Kidney epithelial cell (primary cell): ENCODE data around the gene ZNF175. TPM values are rescaled to one million over a fixed set of nuclear protein-coding genes. Genes with fewer than 3 reads are reported as not detected.

Experiments used
- DNase-seq: peaks from one replicate; pipeline ENCODE4 v3.0.0-alpha.2; 2010; ENCODE audit warnings: low read depth
- H3K27me3 ChIP-seq: 2 replicates; pipeline ENCODE4 v1.6.0; 2011; ENCODE audit warnings: low read length; ENCODE audit not compliant: control insufficient read depth, insufficient read depth
- H3K36me3 ChIP-seq: 2 replicates; pipeline ENCODE4 v1.5.1; 2011; ENCODE audit warnings: low read length; ENCODE audit not compliant: control insufficient read depth, insufficient read depth
- H3K4me3 ChIP-seq: 2 replicates; pipeline ENCODE4 v1.5.1; 2011; ENCODE audit warnings: low read depth, mild to moderate bottlenecking, control low read depth, low read length
- total RNA-seq: library from RNA; depleted of rRNA; stranded (reverse); fragments of >200 nt; gene quantifications from 2 replicates; pipeline ENCODE4 v1.2.3, GENCODE V29; 2015
- TF ChIP-seq, protein P1 (sequence below): IDR thresholded peaks from 2 replicates; pipeline ENCODE4 v1.5.1; 2011; ENCODE audit warnings: mild to moderate bottlenecking, moderate library complexity, low read length, control low read depth, inconsistent platforms; ENCODE audit not compliant: insufficient read depth, poor library complexity, severe bottlenecking

ZNF175 gene
- total RNA-seq, 1 donor from 2014 or later, result 5.0 TPM

DNA sequence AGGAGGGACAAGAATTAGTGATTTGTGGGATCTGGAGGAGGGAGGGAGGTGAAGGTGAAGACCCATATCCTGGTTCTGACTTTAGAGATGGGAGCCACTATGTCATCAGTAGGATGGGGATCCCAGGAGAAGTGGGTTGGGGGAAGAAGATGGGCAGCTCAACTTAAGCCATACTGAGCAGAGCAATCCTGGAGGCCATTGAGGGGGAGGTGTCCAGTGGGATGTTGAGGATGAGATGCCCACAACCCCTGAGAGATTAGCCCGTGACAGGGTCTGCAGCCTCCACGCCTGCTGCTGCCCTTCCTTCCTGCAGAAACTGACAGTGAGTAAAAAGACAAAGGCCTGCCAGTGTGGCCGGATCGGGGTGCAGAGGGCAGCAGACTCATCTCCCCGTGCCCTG, 28.4 kb upstream of the ZNF175 start:
- H3K27me3 ChIP-seq, result no peaks in the 10 kb centered on the region
- TF ChIP-seq, protein P1, sequence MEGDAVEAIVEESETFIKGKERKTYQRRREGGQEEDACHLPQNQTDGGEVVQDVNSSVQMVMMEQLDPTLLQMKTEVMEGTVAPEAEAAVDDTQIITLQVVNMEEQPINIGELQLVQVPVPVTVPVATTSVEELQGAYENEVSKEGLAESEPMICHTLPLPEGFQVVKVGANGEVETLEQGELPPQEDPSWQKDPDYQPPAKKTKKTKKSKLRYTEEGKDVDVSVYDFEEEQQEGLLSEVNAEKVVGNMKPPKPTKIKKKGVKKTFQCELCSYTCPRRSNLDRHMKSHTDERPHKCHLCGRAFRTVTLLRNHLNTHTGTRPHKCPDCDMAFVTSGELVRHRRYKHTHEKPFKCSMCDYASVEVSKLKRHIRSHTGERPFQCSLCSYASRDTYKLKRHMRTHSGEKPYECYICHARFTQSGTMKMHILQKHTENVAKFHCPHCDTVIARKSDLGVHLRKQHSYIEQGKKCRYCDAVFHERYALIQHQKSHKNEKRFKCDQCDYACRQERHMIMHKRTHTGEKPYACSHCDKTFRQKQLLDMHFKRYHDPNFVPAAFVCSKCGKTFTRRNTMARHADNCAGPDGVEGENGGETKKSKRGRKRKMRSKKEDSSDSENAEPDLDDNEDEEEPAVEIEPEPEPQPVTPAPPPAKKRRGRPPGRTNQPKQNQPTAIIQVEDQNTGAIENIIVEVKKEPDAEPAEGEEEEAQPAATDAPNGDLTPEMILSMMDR, result no peak
- no peak for DNase-seq
- H3K4me3 ChIP-seq, result no peak overlapping the region
- no peaks in the 10 kb centered on the region for H3K36me3 ChIP-seq

DNA sequence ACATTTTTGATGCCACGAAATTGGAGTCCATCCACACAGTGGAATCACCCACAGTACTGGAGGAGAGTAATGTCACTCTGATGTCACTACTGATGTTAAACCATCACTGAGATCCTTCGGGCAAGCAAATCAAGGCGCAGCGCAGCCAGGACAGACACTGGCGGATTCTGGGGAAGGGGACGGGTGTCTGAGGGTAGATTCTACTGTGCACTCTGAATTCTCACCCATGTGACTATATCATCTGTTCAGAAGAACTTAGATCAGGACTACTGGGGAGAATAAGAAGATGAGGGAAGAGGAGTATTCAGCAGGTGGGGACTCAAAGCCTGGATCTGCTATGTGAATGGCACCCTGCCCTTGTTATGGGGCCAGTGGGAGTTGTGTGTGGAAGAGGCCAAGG, 27.0 kb upstream of the ZNF175 start:
- TF ChIP-seq, protein P1, result no peak
- no peak for DNase-seq
- no peak overlapping the region for H3K4me3 ChIP-seq
- H3K36me3 ChIP-seq, result no peaks in the 10 kb centered on the region
- no peaks in the 10 kb centered on the region for H3K27me3 ChIP-seq

DNA sequence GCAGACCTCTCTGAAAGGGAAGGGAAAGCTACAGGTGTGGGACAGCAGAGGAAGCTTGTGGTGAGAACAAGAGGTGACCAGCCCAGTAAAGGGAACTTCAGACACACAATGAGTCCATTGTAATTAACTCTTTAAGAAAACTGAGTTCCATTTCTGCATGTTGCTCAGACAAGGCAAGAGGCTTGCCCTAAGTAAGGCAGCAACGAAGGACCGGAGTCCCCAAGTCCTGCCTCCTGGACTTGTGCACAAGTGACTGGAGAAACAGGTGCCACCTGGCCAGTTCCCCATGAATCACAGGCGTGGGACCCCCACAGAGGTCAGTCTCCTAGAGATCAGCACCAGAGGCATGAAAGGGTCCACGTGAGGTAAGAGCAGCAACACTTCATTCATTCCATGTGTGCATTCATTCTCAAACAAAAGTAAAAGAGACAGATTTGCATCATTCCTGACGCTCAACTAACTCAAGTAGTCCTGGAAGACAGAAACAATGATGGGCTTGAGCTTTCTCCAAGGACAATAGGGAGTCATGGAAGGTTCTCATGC, 24.9 kb upstream of the ZNF175 start:
- TF ChIP-seq, protein P1, result no peak
- Histone ChIP-seq H3K36me3 (no peaks in the 10 kb centered on the region), H3K4me3 (no peak overlapping the region), H3K27me3 (no peaks in the 10 kb centered on the region)
- no peak for DNase-seq

GRCh38 chr19:51546650-51547396, 24.3 kb upstream of the ZNF175 start:
- TF ChIP-seq, protein P1, result no peak
- Histone ChIP-seq H3K27me3 (no peaks in the 10 kb centered on the region), H3K36me3 (no peaks in the 10 kb centered on the region), H3K4me3 (no peak overlapping the region)
- DNase-seq, result no peak

DNA sequence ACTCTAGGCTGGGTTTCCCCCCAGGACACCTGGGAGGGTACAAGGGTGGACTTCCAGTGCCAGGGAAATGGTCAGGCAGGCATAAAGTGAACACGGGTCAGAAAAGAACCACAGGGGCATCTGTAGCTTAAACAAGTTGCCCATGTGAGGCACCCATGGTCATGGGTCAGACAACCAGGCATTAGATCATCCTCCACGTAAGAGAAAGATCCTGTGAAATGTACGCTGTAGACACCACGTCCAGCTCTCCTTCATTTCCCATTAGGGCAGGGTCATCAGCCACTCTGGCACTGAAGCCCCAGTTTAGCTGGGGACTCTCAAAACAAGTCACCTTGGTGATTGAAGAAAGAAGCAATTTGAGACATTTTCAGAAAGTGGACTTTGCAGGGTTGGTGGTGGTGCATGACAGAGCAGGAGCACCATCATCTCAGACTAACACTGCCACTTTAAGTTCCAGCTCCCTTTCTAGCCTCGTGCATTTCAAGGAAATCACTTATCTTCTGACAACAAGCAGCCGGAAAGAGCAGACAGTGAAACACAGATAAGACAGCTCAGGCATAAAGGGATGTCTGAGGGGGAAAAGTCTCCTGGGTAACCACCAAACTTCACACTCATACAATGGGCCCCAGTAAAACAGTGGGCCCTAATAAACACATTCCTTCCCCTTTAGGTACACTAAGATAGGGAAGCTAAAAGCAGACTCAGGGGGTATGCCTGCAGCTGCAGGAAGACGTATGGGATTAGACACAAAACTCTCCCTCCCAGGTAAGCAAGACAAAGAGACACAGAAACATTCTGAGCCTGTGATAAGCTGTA, 23.5 kb upstream of the ZNF175 start:
- Histone ChIP-seq H3K4me3 (no peak overlapping the region), H3K27me3 (no peaks in the 10 kb centered on the region), H3K36me3 (no peaks in the 10 kb centered on the region)
- DNase-seq, result no peak
- TF ChIP-seq, protein P1, result no peak
